ENCODE measurements around the gene GGT7. TPM values are rescaled to one million over a fixed set of nuclear protein-coding genes. Genes with fewer than 3 reads are reported as not detected.
A peak's percentile ranks its signal among the peaks of the same experiment; 100 is the strongest.

GGT7 gene
- total RNA-seq, 2 experiments from 2014 or later = 1.8 to 2.7 TPM

- no peaks in the 10 kb centered on the region for H3K9me2 ChIP-seq (ENCODE audit: insufficient read depth, low read length)
- H3K79me2 ChIP-seq (ENCODE audit: insufficient read depth, low read depth, low read length) = no peaks in the 10 kb centered on the region
- ChIA-PET CTCF (ENCODE audit: unreplicated experiment) (no interaction called here), POLR2A (interaction anchor here (0.6 to 1.8 kb wide), 6 partner anchors 8 to 998 kb away, joined by 3 to 9 read pairs (median 4); no protein-coding TSS in a partner anchor)
- H3K4me2 ChIP-seq (ENCODE audit: low read length) = no peak overlapping the region
- no peaks in the 10 kb centered on the region; the same call in 1 of the 2 replicates for H3K36me3 ChIP-seq (ENCODE audit: insufficient read depth, low read length)
- no peak overlapping the region for H2AFZ ChIP-seq (ENCODE audit: low read length)
- H3K4me3 ChIP-seq (ENCODE audit: low read depth, low read length, poor library complexity, severe bottlenecking) = no peak overlapping the region
- H4K20me1 ChIP-seq (ENCODE audit: insufficient read depth, low read length) = no peaks in the 10 kb centered on the region
- TF ChIP-seq EZH2phosphoT487 (IDR thresholded peaks at IDR 0.05; ENCODE audit: borderline replicate concordance, low read depth, low read length) = no peak
- H3K9me3 ChIP-seq (ENCODE audit: low read length) = no peaks in the 10 kb centered on the region
- no peak overlapping the region for H3K27ac ChIP-seq (ENCODE audit: low read depth, low read length, poor library complexity, severe bottlenecking)
- BruUV-seq (replicated peaks) = no TSS peak
- DNase-seq (ENCODE audit: low spot score) = no peak
- intact Hi-C loops (cut with micrococcal nuclease; ENCODE audit: unreplicated experiment) = no loop called here
- peaks cover 45% of the 10 kb centered on the region for H3K4me1 ChIP-seq (ENCODE audit: insufficient read depth, low read length, poor library complexity, severe bottlenecking)
Measured at GRCh38 chr20:34888468-34888867, 15.8 kb upstream of the GGT7 start.

GRCh38 chr20:34887023-34887422, 14.4 kb upstream of the GGT7 start:
- ChIA-PET CTCF (ENCODE audit: unreplicated experiment) (no interaction called here), POLR2A (interaction anchor here (0.5 to 1.8 kb wide), 6 partner anchors 8 to 194 kb away, joined by 3 to 9 read pairs (median 4); no protein-coding TSS in a partner anchor)

GRCh38 chr20:34886122-34886521, 13.5 kb upstream of the GGT7 start:
- Histone ChIP-seq H2AFZ (ENCODE audit: low read length) (no peak overlapping the region), H3K4me2 (ENCODE audit: low read length) (no peak overlapping the region), H3K27ac (ENCODE audit: low read depth, low read length, poor library complexity, severe bottlenecking) (no peak overlapping the region), H3K36me3 (ENCODE audit: insufficient read depth, low read length) (no peaks in the 10 kb centered on the region; the same call in 1 of the 2 replicates), H3K79me2 (ENCODE audit: insufficient read depth, low read depth, low read length) (no peaks in the 10 kb centered on the region), H3K4me3 (ENCODE audit: low read depth, low read length, poor library complexity, severe bottlenecking) (no peak overlapping the region), H3K9me3 (ENCODE audit: low read length) (no peaks in the 10 kb centered on the region), H4K20me1 (ENCODE audit: insufficient read depth, low read length) (no peaks in the 10 kb centered on the region), H3K9me2 (ENCODE audit: insufficient read depth, low read length) (no peaks in the 10 kb centered on the region), H3K4me1 (ENCODE audit: insufficient read depth, low read length, poor library complexity, severe bottlenecking) (peaks cover 31% of the 10 kb centered on the region)
- ChIA-PET POLR2A (interaction anchor here (0.6 to 1.0 kb wide), 4 partner anchors 9 to 67 kb away, joined by 3 to 5 read pairs (median 4); no protein-coding TSS in a partner anchor), CTCF (ENCODE audit: unreplicated experiment) (no interaction called here)
- TF ChIP-seq EZH2phosphoT487 (IDR thresholded peaks at IDR 0.05; ENCODE audit: borderline replicate concordance, low read depth, low read length) (no peak), CTCF (conservative IDR thresholded peaks at IDR 0.05; ENCODE audit: low read length) (no peak)
- DNase-seq (ENCODE audit: low spot score) = no peak
- no TSS peak for BruUV-seq (replicated peaks)
- intact Hi-C loops (cut with micrococcal nuclease; ENCODE audit: unreplicated experiment) = no loop called here

More at GRCh38 chr20:34887023-34887422, 14.4 kb upstream of the GGT7 start:
- Histone ChIP-seq H2AFZ (ENCODE audit: low read length) (peak overlapping the region; percentile 58; the same call in 1 of the 2 replicates), H3K4me3 (ENCODE audit: low read depth, low read length, poor library complexity, severe bottlenecking) (peak overlapping the region; percentile 9), H3K27ac (ENCODE audit: low read depth, low read length, poor library complexity, severe bottlenecking) (peak overlapping the region; percentile 60), H3K9me2 (ENCODE audit: insufficient read depth, low read length) (no peaks in the 10 kb centered on the region), H3K9me3 (ENCODE audit: low read length) (no peaks in the 10 kb centered on the region), H3K36me3 (ENCODE audit: insufficient read depth, low read length) (no peaks in the 10 kb centered on the region; the same call in 1 of the 2 replicates), H3K4me1 (ENCODE audit: insufficient read depth, low read length, poor library complexity, severe bottlenecking) (peaks cover 39% of the 10 kb centered on the region), H4K20me1 (ENCODE audit: insufficient read depth, low read length) (no peaks in the 10 kb centered on the region), H3K79me2 (ENCODE audit: insufficient read depth, low read depth, low read length) (no peaks in the 10 kb centered on the region), H3K4me2 (ENCODE audit: low read length) (peak overlapping the region; percentile 48)
- peak; percentile 61 for DNase-seq (ENCODE audit: low spot score)
- intact Hi-C loops (cut with micrococcal nuclease; ENCODE audit: unreplicated experiment) = no loop called here
- no TSS peak for BruUV-seq (replicated peaks)
- TF ChIP-seq CTCF (conservative IDR thresholded peaks at IDR 0.05; ENCODE audit: low read length) (no peak), EZH2phosphoT487 (IDR thresholded peaks at IDR 0.05; ENCODE audit: borderline replicate concordance, low read depth, low read length) (no peak)
